VCaP (cell line): ENCODE data around the gene PCDHGB4.
A peak's percentile ranks its signal among the peaks of the same experiment; 100 is the strongest.
"Not testable (repeated sequence)": the region's sequence is repeated elsewhere in the genome, so short reads cannot be mapped to it uniquely, and the experiment has no call there.

Experiments used
- H3K27ac ChIP-seq: fragments of 450-650 bp; 2 replicates; pipeline ENCODE4 v1.5.1; 2017
- TF ChIP-seq, protein P1 (sequence below): fragments of 450-650 bp; conservative IDR thresholded peaks from 2 replicates; pipeline ENCODE4 v1.5.1; 2017; ENCODE audit warnings: mild to moderate bottlenecking, moderate library complexity

PCDHGB4 gene

DNA sequence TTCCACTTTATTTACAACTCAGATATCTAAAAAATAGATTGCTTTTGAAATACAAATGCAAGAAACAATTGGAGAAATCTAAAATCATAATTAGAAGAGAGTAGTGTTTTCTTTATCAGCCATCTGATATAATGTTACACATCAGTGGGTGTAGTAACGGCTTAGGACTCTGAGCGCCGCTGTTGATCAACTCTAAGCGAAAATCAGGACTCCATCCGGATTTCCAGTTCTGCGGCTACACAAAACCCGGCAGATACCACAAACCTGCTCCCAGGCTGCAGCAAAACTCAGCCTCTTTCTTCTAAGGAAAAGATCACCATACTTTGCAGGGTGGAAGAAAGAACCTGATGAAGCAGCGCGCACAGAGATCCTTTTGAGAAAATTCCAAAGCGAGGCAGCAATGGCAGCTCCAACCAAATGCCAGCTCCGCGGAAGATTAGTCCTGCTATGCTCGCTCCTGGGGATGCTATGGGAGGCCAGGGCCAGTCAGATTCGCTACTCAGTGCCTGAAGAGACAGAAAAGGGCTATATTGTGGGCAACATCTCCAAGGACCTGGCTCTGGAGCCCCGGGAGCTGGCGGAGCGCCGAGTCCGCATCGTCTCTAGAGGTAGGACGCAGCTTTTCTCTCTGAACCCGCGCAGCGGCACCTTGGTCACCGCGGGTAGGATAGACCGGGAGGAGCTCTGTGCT lies 15.2 kb downstream of the PCDHGB4 start, which contains the start of gene PCDHGA9:
Gene PCDHGA9 (plus strand): TSS at position 226 of the 691 bp plus-strand sequence. CDS start 175 bp downstream, at position 401.
- TF ChIP-seq, protein P1, sequence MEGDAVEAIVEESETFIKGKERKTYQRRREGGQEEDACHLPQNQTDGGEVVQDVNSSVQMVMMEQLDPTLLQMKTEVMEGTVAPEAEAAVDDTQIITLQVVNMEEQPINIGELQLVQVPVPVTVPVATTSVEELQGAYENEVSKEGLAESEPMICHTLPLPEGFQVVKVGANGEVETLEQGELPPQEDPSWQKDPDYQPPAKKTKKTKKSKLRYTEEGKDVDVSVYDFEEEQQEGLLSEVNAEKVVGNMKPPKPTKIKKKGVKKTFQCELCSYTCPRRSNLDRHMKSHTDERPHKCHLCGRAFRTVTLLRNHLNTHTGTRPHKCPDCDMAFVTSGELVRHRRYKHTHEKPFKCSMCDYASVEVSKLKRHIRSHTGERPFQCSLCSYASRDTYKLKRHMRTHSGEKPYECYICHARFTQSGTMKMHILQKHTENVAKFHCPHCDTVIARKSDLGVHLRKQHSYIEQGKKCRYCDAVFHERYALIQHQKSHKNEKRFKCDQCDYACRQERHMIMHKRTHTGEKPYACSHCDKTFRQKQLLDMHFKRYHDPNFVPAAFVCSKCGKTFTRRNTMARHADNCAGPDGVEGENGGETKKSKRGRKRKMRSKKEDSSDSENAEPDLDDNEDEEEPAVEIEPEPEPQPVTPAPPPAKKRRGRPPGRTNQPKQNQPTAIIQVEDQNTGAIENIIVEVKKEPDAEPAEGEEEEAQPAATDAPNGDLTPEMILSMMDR = peak; percentile 63
- no peak within 1 kb of the TSS for H3K27ac ChIP-seq

DNA sequence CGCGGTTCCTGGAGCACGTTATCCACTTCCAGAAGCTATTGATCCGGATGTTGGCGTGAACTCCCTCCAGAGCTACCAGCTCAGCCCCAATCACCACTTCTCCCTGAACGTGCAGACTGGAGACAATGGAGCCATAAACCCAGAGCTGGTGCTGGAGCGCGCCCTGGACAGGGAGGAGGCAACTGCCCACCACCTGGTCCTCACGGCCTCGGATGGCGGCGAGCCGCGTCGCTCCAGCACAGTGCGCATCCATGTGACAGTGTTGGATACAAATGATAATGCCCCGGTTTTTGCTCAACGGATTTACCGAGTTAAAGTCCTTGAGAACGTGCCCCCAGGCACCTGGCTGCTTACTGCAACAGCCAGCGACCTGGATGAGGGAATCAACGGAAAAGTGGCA lies 15.9 kb downstream of the PCDHGB4 start:
- no peak overlapping the region for H3K27ac ChIP-seq
- TF ChIP-seq, protein P1 = no peak

DNA sequence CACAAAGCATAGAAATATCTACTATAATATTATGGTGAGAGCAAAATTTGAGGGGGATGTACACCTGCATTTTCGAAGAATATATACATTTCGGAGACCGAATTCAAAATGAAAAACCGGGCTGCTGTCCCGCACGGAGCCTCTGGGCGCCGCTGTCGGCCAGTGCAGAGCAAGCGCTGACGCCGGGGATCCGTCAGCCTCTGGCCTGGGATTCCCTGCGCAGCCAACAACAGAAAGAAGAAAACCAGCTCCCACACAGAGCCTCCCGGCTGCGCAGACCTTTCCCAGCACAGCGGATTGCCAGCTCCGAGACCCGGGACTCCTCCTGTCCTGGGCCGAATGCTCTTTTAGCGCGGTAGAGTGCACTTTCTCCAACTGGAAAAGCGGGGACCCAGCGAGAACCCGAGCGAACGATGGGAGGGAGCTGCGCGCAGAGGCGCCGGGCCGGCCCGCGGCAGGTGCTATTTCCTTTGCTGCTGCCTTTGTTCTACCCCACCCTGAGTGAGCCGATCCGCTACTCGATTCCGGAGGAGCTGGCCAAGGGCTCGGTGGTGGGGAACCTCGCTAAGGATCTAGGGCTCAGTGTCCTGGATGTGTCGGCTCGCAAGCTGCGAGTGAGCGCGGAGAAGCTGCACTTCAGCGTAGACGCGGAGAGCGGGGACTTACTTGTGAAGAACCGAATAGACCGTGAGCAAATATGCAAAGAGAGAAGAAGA lies 20.4 kb downstream of the PCDHGB4 start, which contains the start of gene PCDHGB6:
Gene PCDHGB6 (plus strand): TSS at position 232 of the 716 bp plus-strand sequence. CDS start 182 bp downstream, at position 414.
- H3K27ac ChIP-seq = not testable (repeated sequence)

DNA sequence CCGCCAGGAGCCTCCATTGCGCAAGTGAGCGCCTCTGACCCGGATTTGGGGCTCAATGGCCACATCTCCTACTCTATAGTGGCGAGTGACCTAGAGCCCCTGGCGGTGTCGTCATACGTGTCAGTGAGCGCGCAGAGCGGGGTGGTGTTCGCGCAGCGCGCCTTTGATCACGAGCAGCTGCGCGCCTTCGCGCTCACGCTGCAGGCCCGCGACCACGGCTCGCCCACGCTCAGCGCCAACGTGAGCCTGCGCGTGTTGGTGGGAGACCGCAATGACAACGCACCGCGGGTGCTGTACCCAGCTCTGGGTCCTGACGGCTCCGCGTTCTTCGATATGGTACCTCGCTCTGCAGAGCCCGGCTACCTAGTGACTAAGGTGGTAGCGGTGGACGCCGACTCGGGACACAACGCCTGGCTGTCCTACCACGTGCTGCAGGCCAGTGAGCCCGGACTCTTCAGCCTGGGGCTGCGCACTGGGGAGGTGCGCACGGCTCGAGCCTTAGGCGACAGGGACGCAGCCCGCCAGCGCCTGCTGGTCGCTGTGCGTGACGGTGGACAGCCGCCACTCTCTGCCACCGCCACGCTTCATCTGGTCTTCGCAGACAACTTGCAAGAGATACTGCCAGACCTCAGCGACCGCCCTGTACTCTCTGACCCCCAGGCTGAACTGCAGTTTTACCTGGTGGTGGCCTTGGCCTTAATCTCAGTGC lies 22.3 kb downstream of the PCDHGB4 start:
- TF ChIP-seq, protein P1 = no peak

DNA sequence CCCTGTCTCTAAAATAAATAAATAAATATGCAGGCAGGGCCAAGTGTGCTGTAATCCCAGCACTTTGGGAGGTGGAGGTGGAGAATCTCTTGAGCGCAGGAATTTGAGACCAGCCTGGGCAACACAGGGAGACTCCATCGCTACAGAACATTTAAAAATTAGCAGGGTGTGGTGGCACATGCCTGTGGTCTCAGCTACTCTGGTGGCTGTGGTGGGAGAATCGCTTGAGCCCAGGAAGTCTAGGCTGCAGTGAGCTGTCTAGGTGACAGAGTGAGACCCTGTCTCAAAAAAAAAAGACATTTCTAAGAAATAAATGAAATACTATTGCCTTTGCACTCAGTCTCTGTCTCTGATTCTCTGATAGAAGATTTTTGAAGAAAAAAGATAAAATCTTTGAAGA lies 24.1 kb downstream of the PCDHGB4 start:
- TF ChIP-seq, protein P1 = no peak
- H3K27ac ChIP-seq = no peak overlapping the region

More for the DNA sequence above, 22.3 kb downstream of the PCDHGB4 start:
- no peak overlapping the region for H3K27ac ChIP-seq

DNA sequence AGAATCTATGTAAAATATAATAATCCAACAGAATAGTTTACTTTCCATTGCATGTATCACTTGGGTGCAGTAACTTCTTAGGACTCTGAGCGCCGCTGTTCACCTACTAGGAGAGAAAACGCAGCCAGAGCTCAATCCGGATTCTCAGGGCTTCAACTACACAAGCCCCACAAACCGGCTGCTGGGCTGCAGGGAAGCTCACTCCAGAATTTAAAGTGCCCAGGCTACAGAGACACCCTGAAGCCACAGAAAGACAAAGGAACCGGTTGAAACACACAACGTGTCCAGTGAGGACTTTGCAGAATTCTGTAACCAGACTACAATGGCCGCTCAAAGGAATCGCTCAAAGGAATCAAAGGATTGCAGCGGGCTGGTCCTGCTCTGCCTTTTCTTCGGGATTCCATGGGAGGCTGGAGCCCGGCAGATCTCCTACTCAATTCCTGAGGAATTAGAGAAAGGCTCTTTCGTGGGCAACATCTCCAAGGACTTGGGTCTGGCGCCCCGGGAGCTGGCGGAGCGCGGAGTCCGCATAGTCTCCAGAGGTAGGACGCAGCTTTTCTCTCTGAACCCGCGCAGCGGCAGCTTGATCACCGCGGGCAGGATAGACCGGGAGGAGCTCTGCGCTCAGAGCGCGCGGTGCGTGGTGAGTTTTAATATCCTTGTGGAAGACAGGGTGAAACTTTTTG lies 25.5 kb downstream of the PCDHGB4 start, which contains the start of gene PCDHGA10:
Gene PCDHGA10 (plus strand): TSS at position 134 of the 686 bp plus-strand sequence. CDS start 189 bp downstream, at position 323.
- H3K27ac ChIP-seq = no peak within 1 kb of the TSS
- TF ChIP-seq, protein P1 = peak; percentile 63

DNA sequence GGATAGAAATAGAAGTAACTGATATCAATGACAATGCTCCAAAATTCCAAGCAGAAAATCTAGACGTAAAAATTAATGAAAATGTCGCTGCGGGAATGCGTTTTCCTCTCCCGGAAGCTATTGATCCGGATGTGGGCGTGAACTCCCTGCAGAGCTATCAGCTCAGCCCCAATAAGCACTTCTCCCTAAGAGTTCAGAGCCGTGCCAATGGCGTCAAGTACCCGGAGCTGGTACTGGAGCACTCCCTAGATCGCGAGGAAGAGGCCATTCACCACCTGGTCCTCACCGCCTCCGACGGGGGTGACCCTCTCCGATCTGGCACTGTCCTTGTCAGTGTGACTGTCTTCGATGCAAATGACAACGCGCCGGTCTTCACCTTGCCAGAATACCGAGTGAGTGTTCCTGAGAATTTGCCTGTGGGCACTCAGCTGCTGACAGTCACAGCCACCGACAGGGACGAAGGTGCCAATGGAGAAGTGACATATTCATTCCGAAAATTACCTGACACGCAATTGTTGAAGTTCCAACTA lies 26.1 kb downstream of the PCDHGB4 start:
- TF ChIP-seq, protein P1 = no peak
- no peak overlapping the region for H3K27ac ChIP-seq

DNA sequence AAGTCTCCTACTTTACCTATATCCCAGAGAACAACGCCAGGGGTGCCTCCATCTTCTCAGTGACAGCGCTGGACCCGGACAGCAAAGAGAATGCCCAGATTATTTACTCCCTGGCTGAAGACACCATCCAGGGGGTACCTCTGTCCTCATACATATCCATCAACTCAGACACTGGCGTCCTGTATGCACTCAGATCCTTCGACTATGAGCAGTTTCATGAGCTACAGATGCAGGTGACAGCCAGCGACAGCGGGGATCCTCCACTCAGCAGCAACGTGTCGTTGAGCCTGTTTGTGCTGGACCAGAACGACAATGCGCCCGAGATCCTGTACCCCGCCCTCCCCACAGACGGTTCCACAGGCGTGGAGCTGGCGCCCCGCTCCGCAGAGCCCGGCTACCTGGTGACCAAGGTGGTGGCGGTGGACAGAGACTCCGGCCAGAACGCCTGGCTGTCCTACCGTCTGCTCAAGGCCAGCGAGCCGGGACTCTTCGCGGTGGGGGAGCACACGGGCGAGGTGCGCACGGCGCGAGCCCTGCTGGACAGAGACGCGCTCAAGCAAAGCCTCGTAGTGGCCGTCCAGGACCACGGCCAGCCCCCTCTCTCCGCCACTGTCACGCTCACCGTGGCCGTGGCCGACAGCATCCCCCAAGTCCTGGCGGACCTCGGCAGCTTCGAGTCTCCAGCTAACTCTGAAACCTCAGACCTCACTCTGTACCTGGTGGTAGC lies 27.2 kb downstream of the PCDHGB4 start:
- H3K27ac ChIP-seq = not testable (repeated sequence)

DNA sequence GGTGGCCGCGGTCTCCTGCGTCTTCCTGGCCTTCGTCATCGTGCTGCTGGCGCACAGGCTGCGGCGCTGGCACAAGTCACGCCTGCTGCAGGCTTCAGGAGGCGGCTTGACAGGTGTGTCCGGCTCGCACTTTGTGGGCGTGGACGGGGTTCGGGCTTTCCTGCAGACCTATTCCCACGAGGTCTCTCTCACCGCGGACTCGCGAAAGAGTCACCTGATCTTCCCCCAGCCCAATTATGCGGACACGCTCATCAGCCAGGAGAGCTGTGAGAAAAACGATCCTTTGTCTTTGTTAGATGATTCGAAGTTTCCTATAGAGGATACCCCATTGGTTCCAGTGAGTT lies 27.7 kb downstream of the PCDHGB4 start:
- not testable (repeated sequence) for H3K27ac ChIP-seq
